OCI-LY7 (cell line): ENCODE measurements around the gene SMAP2.

ENCODE experiments used
- EZH2phosphoT487 ChIP-seq: fragments of 200-600 bp; sonication (generic); IDR thresholded peaks from 2 replicates; pipeline ENCODE4 v1.6.1; 2018; ENCODE audit warnings: low read depth, borderline replicate concordance, mild to moderate bottlenecking, mixed run types, antibody characterized with exemption, low read length, moderate library complexity, mixed read lengths
- TF ChIP-seq, protein P1 (sequence below): fragments of 200-600 bp; sonication (generic); conservative IDR thresholded peaks from 2 replicates; pipeline ENCODE4 v1.5.1; 2014; ENCODE audit warnings: mild to moderate bottlenecking, antibody characterized with exemption, low read length, moderate library complexity, mixed read lengths

GRCh38 chr1:40344597-40344996 lies 28.9 kb upstream of the SMAP2 start:
- no peak for TF ChIP-seq EZH2phosphoT487
- TF ChIP-seq, protein P1, sequence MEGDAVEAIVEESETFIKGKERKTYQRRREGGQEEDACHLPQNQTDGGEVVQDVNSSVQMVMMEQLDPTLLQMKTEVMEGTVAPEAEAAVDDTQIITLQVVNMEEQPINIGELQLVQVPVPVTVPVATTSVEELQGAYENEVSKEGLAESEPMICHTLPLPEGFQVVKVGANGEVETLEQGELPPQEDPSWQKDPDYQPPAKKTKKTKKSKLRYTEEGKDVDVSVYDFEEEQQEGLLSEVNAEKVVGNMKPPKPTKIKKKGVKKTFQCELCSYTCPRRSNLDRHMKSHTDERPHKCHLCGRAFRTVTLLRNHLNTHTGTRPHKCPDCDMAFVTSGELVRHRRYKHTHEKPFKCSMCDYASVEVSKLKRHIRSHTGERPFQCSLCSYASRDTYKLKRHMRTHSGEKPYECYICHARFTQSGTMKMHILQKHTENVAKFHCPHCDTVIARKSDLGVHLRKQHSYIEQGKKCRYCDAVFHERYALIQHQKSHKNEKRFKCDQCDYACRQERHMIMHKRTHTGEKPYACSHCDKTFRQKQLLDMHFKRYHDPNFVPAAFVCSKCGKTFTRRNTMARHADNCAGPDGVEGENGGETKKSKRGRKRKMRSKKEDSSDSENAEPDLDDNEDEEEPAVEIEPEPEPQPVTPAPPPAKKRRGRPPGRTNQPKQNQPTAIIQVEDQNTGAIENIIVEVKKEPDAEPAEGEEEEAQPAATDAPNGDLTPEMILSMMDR = peak; percentile 40
